D721Med (cell line): ENCODE measurements around the gene HMGN3.

ENCODE experiments used
- DNase-seq: peaks from one replicate; pipeline ENCODE4 v3.0.0; 2011; ENCODE audit warnings: low spot score; ENCODE audit not compliant: insufficient read length
- FAIRE-seq: peaks from 2 replicates; lab custom pipeline; 2011; peaks lifted over from hg19 to GRCh38; lab: Jason Lieb, UNC
- CTCF ChIP-seq: IDR thresholded peaks from 2 replicates; pipeline ENCODE4 v1.5.1; 2012; ENCODE audit warnings: mild to moderate bottlenecking, control low read depth; ENCODE audit not compliant: insufficient read depth; ENCODE audit errors: missing control alignments

Gene HMGN3

GRCh38 chr6:79170431-79170830 is 64.1 kb downstream of the HMGN3 start:
- FAIRE-seq (no peak), DNase-seq (no peak)
- no peak for TF ChIP-seq CTCF

GRCh38 chr6:79168695-79168980 is 65.8 kb downstream of the HMGN3 start:
- FAIRE-seq (no peak), DNase-seq (no peak)
- no peak for TF ChIP-seq CTCF

- DNase-seq (no peak), FAIRE-seq (no peak)
Observed at GRCh38 chr6:79167931-79168694, 66.4 kb downstream of the HMGN3 start.

GRCh38 chr6:79159846-79160245 is 74.6 kb downstream of the HMGN3 start:
- DNase-seq = no peak
- no peak for TF ChIP-seq CTCF
- no peak for FAIRE-seq

More at GRCh38 chr6:79167931-79168694, 66.4 kb downstream of the HMGN3 start:
- no peak for TF ChIP-seq CTCF

- FAIRE-seq = no peak
- TF ChIP-seq CTCF = no peak
- DNase-seq = no peak
Observed at GRCh38 chr6:79158856-79159516, 75.5 kb downstream of the HMGN3 start.

- TF ChIP-seq CTCF = no peak
- DNase-seq (no peak), FAIRE-seq (no peak)
Observed at GRCh38 chr6:79157961-79158644, 76.4 kb downstream of the HMGN3 start.
